ENCODE data around the gene DST. TPM values are rescaled to one million over a fixed set of nuclear protein-coding genes. Genes with fewer than 3 reads are reported as not detected.

DST gene
- total RNA-seq, 2 donors from 2014 or later = 443 to 489 TPM

- peak overlapping the region in 1 of 2 donors; percentile 13 for H3K27ac ChIP-seq
- H3K27me3 ChIP-seq (replicated peaks; ENCODE audit: insufficient read depth) = no peaks in the 10 kb centered on the region
- TF ChIP-seq CTCF (IDR thresholded peaks at IDR 0.05) = no peak
- no peak overlapping the region for H3K4me3 ChIP-seq
- DNase-seq (ENCODE audit: low spot score) (no peak), ATAC-seq (ENCODE audit: insufficient number of reproducible peaks, low FRiP score, low read depth) (peak; percentile 39)
- H3K4me1 ChIP-seq (ENCODE audit: control insufficient read depth in 1 of 2, low read depth in 2 of 2) = peaks cover 41 to 87% of the 10 kb centered on the region in 2 donors
- peaks cover 37% of the 10 kb centered on the region for H3K36me3 ChIP-seq
- H3K9me3 ChIP-seq = no peaks in the 10 kb centered on the region
These were observed 114.3 kb downstream of the DST start for GRCh38 chr6:56528412-56528841.

- Histone ChIP-seq H3K27me3 (replicated peaks; ENCODE audit: insufficient read depth) (no peaks in the 10 kb centered on the region), H3K36me3 (peaks cover 41% of the 10 kb centered on the region), H3K4me1 (ENCODE audit: control insufficient read depth in 1 of 2, low read depth in 2 of 2) (peaks cover 38 to 84% of the 10 kb centered on the region in 2 donors), H3K9me3 (no peaks in the 10 kb centered on the region), H3K27ac (peak overlapping the region in 1 of 2 donors; percentile 13), H3K4me3 (no peak overlapping the region)
- DNase-seq (ENCODE audit: low spot score) (no peak), ATAC-seq (ENCODE audit: insufficient number of reproducible peaks, low FRiP score, low read depth) (no peak)
- TF ChIP-seq CTCF (IDR thresholded peaks at IDR 0.05) = no peak
These were observed 114.8 kb downstream of the DST start for GRCh38 chr6:56527934-56528333.

- no peak for DNase-seq (ENCODE audit: low spot score)
- no peak for TF ChIP-seq CTCF (IDR thresholded peaks at IDR 0.05)
- Histone ChIP-seq H3K4me3 (no peak overlapping the region), H3K36me3 (peaks cover 42% of the 10 kb centered on the region), H3K27ac (peak overlapping the region in 1 of 2 donors; percentile 13), H3K9me3 (no peaks in the 10 kb centered on the region), H3K4me1 (ENCODE audit: control insufficient read depth in 1 of 2, low read depth in 2 of 2) (peaks cover 34 to 84% of the 10 kb centered on the region in 2 donors), H3K27me3 (replicated peaks; ENCODE audit: insufficient read depth) (no peaks in the 10 kb centered on the region)
- no peak for ATAC-seq (ENCODE audit: insufficient number of reproducible peaks, low FRiP score, low read depth)
These were observed 115.7 kb downstream of the DST start for GRCh38 chr6:56526860-56527544.

GRCh38 chr6:56525974-56526789, 116.5 kb downstream of the DST start:
- Histone ChIP-seq H3K27me3 (replicated peaks; ENCODE audit: insufficient read depth) (no peaks in the 10 kb centered on the region), H3K9me3 (no peaks in the 10 kb centered on the region), H3K36me3 (peaks cover 37% of the 10 kb centered on the region), H3K4me3 (no peak overlapping the region), H3K27ac (peak overlapping the region; percentile 54 to 82), H3K4me1 (ENCODE audit: control insufficient read depth in 1 of 2, low read depth in 2 of 2) (peaks cover 33 to 88% of the 10 kb centered on the region in 2 donors)
- ATAC-seq (ENCODE audit: insufficient number of reproducible peaks, low FRiP score, low read depth) = no peak
- DNase-seq (ENCODE audit: low spot score) = no peak
- no peak for TF ChIP-seq CTCF (IDR thresholded peaks at IDR 0.05)

Measured in thoracic aorta (tissue), 2 donors.